Upper lobe of right lung (tissue), 1 donor: Measurements from ENCODE around the gene ELAPOR2. TPM values are rescaled to one million over a fixed set of nuclear protein-coding genes. Genes with fewer than 3 reads are reported as not detected.

Experiments
- ATAC-seq: fragments of 200-7000 bp; cut with Tn5 transposase; one replicate; pipeline ENCODE4 v1.9.1; 2020; ENCODE audit warnings: mild to moderate bottlenecking, moderate library complexity
- DNase-seq: peaks from one replicate; pipeline ENCODE4 v3.0.0-alpha.2; 2020
- H3K27ac ChIP-seq: fragments of 200-600 bp; one replicate; pipeline ENCODE4 v1.8.0; 2022
- H3K27me3 ChIP-seq: fragments of 200-600 bp; one replicate; pipeline ENCODE4 v1.8.0; 2022; ENCODE audit warnings: mild to moderate bottlenecking
- H3K36me3 ChIP-seq: fragments of 200-600 bp; one replicate; pipeline ENCODE4 v1.8.0; 2022
- H3K4me1 ChIP-seq: fragments of 200-600 bp; one replicate; pipeline ENCODE4 v1.8.0; 2022
- H3K4me3 ChIP-seq: fragments of 200-600 bp; one replicate; pipeline ENCODE4 v1.8.0; 2022; ENCODE audit warnings: mild to moderate bottlenecking
- H3K9me3 ChIP-seq: fragments of 200-600 bp; one replicate; pipeline ENCODE4 v1.8.0; 2022
- CTCF ChIP-seq: fragments of 200-600 bp; IDR thresholded peaks from one replicate; pipeline ENCODE4 v1.8.0; 2022; ENCODE audit warnings: antibody characterized with exemption
- intact Hi-C: fragments of 100-400 bp; cut with DNase I; formaldehyde crosslinking; loops from one replicate; pipeline ENCODE4 v1.11.0; 2022
- total RNA-seq: library from RNA; stranded (reverse); fragmentation: NEBNext Ultra II Directional; extraction: Animal tissue kit (Norgen Biotek cat#: 25700); gene quantifications from one replicate; pipeline ENCODE4 v1.2.1, GENCODE V29; 2021
- donor health status: DM: no; HTN: yes; CAD: no; lungs with severe emphysema.

The ELAPOR2 gene
- total RNA-seq, 1 donor from 2014 or later = 127 TPM

GRCh38 chr7:87036985-87037384, 22.5 kb downstream of the ELAPOR2 start:
- H3K27me3 ChIP-seq = no peaks in the 10 kb centered on the region
- no peaks in the 10 kb centered on the region for H3K9me3 ChIP-seq
- DNase-seq (no peak), ATAC-seq (no peak)
- H3K4me3 ChIP-seq = no peak overlapping the region
- no peak overlapping the region for H3K27ac ChIP-seq
- H3K36me3 ChIP-seq = no peaks in the 10 kb centered on the region
- no peaks in the 10 kb centered on the region for H3K4me1 ChIP-seq
- intact Hi-C loops = no loop called here
- TF ChIP-seq CTCF = no peak

- no peak for ATAC-seq
- Histone ChIP-seq H3K9me3 (no peaks in the 10 kb centered on the region), H3K4me3 (no peak overlapping the region), H3K27me3 (no peaks in the 10 kb centered on the region), H3K36me3 (no peaks in the 10 kb centered on the region), H3K27ac (no peak overlapping the region), H3K4me1 (no peaks in the 10 kb centered on the region)
- TF ChIP-seq CTCF = no peak
- DNase-seq = no peak
- intact Hi-C loops = no loop called here
These were observed 26.7 kb downstream of the ELAPOR2 start for GRCh38 chr7:87032604-87033339.

- TF ChIP-seq CTCF = no peak
- Histone ChIP-seq H3K9me3 (no peaks in the 10 kb centered on the region), H3K27me3 (no peaks in the 10 kb centered on the region), H3K4me3 (no peak overlapping the region), H3K4me1 (no peaks in the 10 kb centered on the region), H3K27ac (no peak overlapping the region), H3K36me3 (no peaks in the 10 kb centered on the region)
- ATAC-seq (no peak), DNase-seq (no peak)
- intact Hi-C loops = no loop called here
These were observed 30.4 kb downstream of the ELAPOR2 start for GRCh38 chr7:87029078-87029477.

GRCh38 chr7:87028636-87029035, 30.8 kb downstream of the ELAPOR2 start:
- no peak for TF ChIP-seq CTCF
- ATAC-seq = no peak
- no peaks in the 10 kb centered on the region for H3K27me3 ChIP-seq
- H3K36me3 ChIP-seq = no peaks in the 10 kb centered on the region
- no peaks in the 10 kb centered on the region for H3K9me3 ChIP-seq
- H3K27ac ChIP-seq = no peak overlapping the region
- intact Hi-C loops = no loop called here
- no peaks in the 10 kb centered on the region for H3K4me1 ChIP-seq
- no peak for DNase-seq
- no peak overlapping the region for H3K4me3 ChIP-seq

- H3K4me3 ChIP-seq = no peak overlapping the region
- no peak for ATAC-seq
- no peaks in the 10 kb centered on the region for H3K27me3 ChIP-seq
These were observed 31.6 kb downstream of the ELAPOR2 start for GRCh38 chr7:87027900-87028299.

More at GRCh38 chr7:87027900-87028299, 31.6 kb downstream of the ELAPOR2 start:
- no peak for DNase-seq
- intact Hi-C loops = no loop called here
- Histone ChIP-seq H3K36me3 (no peaks in the 10 kb centered on the region), H3K27ac (no peak overlapping the region), H3K9me3 (no peaks in the 10 kb centered on the region), H3K4me1 (no peaks in the 10 kb centered on the region)
- no peak for TF ChIP-seq CTCF
